Pulmonary artery endothelial cell (primary cell): ENCODE measurements around the gene ARSG. TPM values are rescaled to one million over a fixed set of nuclear protein-coding genes. Genes with fewer than 3 reads are reported as not detected.

ENCODE experiments used
- DNase-seq: peaks from one replicate; pipeline ENCODE4 v3.0.0-alpha.2; 2011; ENCODE audit warnings: low read depth, low spot score
- total RNA-seq: library from RNA; depleted of rRNA; stranded (reverse); fragments of >200 nt; gene quantifications from 2 replicates; pipeline ENCODE4 v1.2.3, GENCODE V29; 2014

Gene ARSG
- total RNA-seq, 1 donor from 2014 or later: 3.0 TPM

GRCh38 chr17:68468788-68469187 is 177.5 kb downstream of the ARSG start:
- no peak for DNase-seq

Other genes with a start within 250 kb of the ARSG start
- 51.5 and 52.4 TPM in 2 replicates for gene AMZ2, start 43.5 kb upstream of the ARSG start, total RNA-seq
- 0.14 and 0.73 TPM in 2 replicates for gene SLC16A6, start 368 bp upstream of the ARSG start, total RNA-seq
- 51.8 and 55.0 TPM in 2 replicates for gene WIPI1, start 166.0 kb downstream of the ARSG start, total RNA-seq
- gene PRKAR1A, start 220.9 kb downstream of the ARSG start, total RNA-seq: 225 and 315 TPM in 2 replicates